HepG2 (cell line): ENCODE results near the gene PHKG2.

ENCODE experiments used
- NPAS2 ChIP-seq: sonication (generic); formaldehyde crosslinking; IDR thresholded peaks from 2 replicates; pipeline ENCODE4 v1.8.0; 2022; ENCODE audit warnings: mild to moderate bottlenecking, missing genetic modification reagents, borderline replicate concordance
- ZFP37 ChIP-seq: sonication (generic); formaldehyde crosslinking; IDR thresholded peaks from 2 replicates; pipeline ENCODE4 v1.4.0; 2020; ENCODE audit warnings: missing genetic modification reagents, borderline replicate concordance
- ZFY ChIP-seq: sonication (generic); formaldehyde crosslinking; IDR thresholded peaks from 2 replicates; pipeline ENCODE4 v1.4.0; 2020; ENCODE audit warnings: missing genetic modification reagents
- TF ChIP-seq, protein P1 (sequence below): sonication (generic); formaldehyde crosslinking; IDR thresholded peaks from 2 replicates; pipeline ENCODE4 v1.5.0; 2020; ENCODE audit warnings: missing genetic modification reagents

- TF ChIP-seq ZFY = no peak
- TF ChIP-seq, protein P1, sequence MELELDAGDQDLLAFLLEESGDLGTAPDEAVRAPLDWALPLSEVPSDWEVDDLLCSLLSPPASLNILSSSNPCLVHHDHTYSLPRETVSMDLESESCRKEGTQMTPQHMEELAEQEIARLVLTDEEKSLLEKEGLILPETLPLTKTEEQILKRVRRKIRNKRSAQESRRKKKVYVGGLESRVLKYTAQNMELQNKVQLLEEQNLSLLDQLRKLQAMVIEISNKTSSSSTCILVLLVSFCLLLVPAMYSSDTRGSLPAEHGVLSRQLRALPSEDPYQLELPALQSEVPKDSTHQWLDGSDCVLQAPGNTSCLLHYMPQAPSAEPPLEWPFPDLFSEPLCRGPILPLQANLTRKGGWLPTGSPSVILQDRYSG (CRISPR knock-in tag) = no peak
- TF ChIP-seq ZFP37 (CRISPR knock-in tag) = no peak
- no peak for TF ChIP-seq NPAS2 (CRISPR knock-in tag)
These were observed 44.3 kb upstream of the PHKG2 start for GRCh38 chr16:30703971-30704370.
